Loucy (cell line): ENCODE measurements around the gene ADAMTS2.

ENCODE experiments used
- H2AFZ ChIP-seq: fragments of 200-600 bp; sonication (generic); 2 replicates; pipeline ENCODE4 v1.6.0; 2016; ENCODE audit warnings: antibody characterized with exemption, mild to moderate bottlenecking, low read length, moderate library complexity
- H3F3A ChIP-seq: fragments of 200-600 bp; 2 replicates; pipeline ENCODE4 v1.6.0; 2016; ENCODE audit warnings: antibody characterized with exemption, low read depth, mild to moderate bottlenecking
- H3K27me3 ChIP-seq: fragments of 200-600 bp; sonication (generic); 2 replicates; pipeline ENCODE4 v1.6.1; 2014; ENCODE audit warnings: low read length, mild to moderate bottlenecking; ENCODE audit not compliant: insufficient read depth, poor library complexity, severe bottlenecking
- H3K36me3 ChIP-seq: fragments of 200-600 bp; sonication (generic); 2 replicates; pipeline ENCODE4 v1.6.1; 2016; ENCODE audit warnings: low read length; ENCODE audit not compliant: insufficient read depth
- H3K4me1 ChIP-seq: fragments of 200-600 bp; sonication (generic); 2 replicates; pipeline ENCODE4 v1.5.1; 2014; ENCODE audit warnings: low read length, mild to moderate bottlenecking; ENCODE audit not compliant: insufficient read depth, poor library complexity, severe bottlenecking
- H3K4me2 ChIP-seq: fragments of 200-600 bp; sonication (generic); 2 replicates; pipeline ENCODE4 v1.6.0; 2014; ENCODE audit warnings: antibody characterized with exemption, low read length, low read depth, mild to moderate bottlenecking; ENCODE audit not compliant: poor library complexity, severe bottlenecking
- H3K4me3 ChIP-seq: fragments of 200-600 bp; sonication (generic); 2 replicates; pipeline ENCODE4 v1.5.1; 2014; ENCODE audit warnings: low read length, mild to moderate bottlenecking, mixed read lengths; ENCODE audit not compliant: poor library complexity, severe bottlenecking
- H3K79me2 ChIP-seq: fragments of 200-600 bp; sonication (generic); 2 replicates; pipeline ENCODE4 v1.6.1; 2014; ENCODE audit warnings: low read length; ENCODE audit not compliant: insufficient read depth
- H3K9ac ChIP-seq: fragments of 200-600 bp; sonication (generic); 2 replicates; pipeline ENCODE4 v1.6.0; 2014; ENCODE audit warnings: mild to moderate bottlenecking, low read depth, low read length, moderate library complexity; ENCODE audit not compliant: poor library complexity, severe bottlenecking
- H3K9me2 ChIP-seq: fragments of 200-600 bp; sonication (generic); replicated peaks from 2 replicates; pipeline ENCODE4 v1.6.1; 2016; ENCODE audit warnings: low read depth, low read length, mixed read lengths
- H3K9me3 ChIP-seq: fragments of 200-600 bp; sonication (generic); 2 replicates; pipeline ENCODE4 v1.6.1; 2014; ENCODE audit warnings: mild to moderate bottlenecking, antibody characterized with exemption, low read length, low read depth; ENCODE audit not compliant: insufficient read depth
- H4K20me1 ChIP-seq: fragments of 200-600 bp; sonication (generic); 2 replicates; pipeline ENCODE4 v1.6.0; 2014; ENCODE audit warnings: antibody characterized with exemption, low read length, mild to moderate bottlenecking; ENCODE audit not compliant: insufficient read depth, poor library complexity, severe bottlenecking
- EZH2phosphoT487 ChIP-seq: fragments of 200-600 bp; IDR thresholded peaks from 2 replicates; pipeline ENCODE4 v1.6.1; 2018; ENCODE audit warnings: antibody characterized with exemption, mild to moderate bottlenecking, moderate library complexity, borderline replicate concordance
- TF ChIP-seq, protein P1 (sequence below): fragments of 200-600 bp; sonication (generic); conservative IDR thresholded peaks from 2 replicates; pipeline ENCODE4 v1.5.1; 2014; ENCODE audit warnings: mild to moderate bottlenecking, antibody characterized with exemption, low read length

The ADAMTS2 gene

GRCh38 chr5:179210478-179210877 lies 134.8 kb downstream of the ADAMTS2 start:
- H3K27me3 ChIP-seq: no peaks in the 10 kb centered on the region
- H3K36me3 ChIP-seq: no peaks in the 10 kb centered on the region
- no peak overlapping the region for H3K9ac ChIP-seq
- H3K79me2 ChIP-seq: no peaks in the 10 kb centered on the region
- H2AFZ ChIP-seq: no peak overlapping the region
- no peak for TF ChIP-seq EZH2phosphoT487
- TF ChIP-seq, protein P1, sequence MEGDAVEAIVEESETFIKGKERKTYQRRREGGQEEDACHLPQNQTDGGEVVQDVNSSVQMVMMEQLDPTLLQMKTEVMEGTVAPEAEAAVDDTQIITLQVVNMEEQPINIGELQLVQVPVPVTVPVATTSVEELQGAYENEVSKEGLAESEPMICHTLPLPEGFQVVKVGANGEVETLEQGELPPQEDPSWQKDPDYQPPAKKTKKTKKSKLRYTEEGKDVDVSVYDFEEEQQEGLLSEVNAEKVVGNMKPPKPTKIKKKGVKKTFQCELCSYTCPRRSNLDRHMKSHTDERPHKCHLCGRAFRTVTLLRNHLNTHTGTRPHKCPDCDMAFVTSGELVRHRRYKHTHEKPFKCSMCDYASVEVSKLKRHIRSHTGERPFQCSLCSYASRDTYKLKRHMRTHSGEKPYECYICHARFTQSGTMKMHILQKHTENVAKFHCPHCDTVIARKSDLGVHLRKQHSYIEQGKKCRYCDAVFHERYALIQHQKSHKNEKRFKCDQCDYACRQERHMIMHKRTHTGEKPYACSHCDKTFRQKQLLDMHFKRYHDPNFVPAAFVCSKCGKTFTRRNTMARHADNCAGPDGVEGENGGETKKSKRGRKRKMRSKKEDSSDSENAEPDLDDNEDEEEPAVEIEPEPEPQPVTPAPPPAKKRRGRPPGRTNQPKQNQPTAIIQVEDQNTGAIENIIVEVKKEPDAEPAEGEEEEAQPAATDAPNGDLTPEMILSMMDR: no peak
- H3K4me1 ChIP-seq: no peaks in the 10 kb centered on the region
- no peaks in the 10 kb centered on the region for H3K9me2 ChIP-seq
- no peaks in the 10 kb centered on the region for H4K20me1 ChIP-seq
- no peaks in the 10 kb centered on the region for H3K9me3 ChIP-seq
- H3K4me3 ChIP-seq: no peak overlapping the region
- no peaks in the 10 kb centered on the region for H3F3A ChIP-seq
- no peak overlapping the region for H3K4me2 ChIP-seq

GRCh38 chr5:179209359-179210150 lies 135.7 kb downstream of the ADAMTS2 start:
- Histone ChIP-seq H3K79me2 (no peaks in the 10 kb centered on the region), H3K27me3 (no peaks in the 10 kb centered on the region), H3K4me2 (no peak overlapping the region), H3K36me3 (no peaks in the 10 kb centered on the region), H3K9me3 (no peaks in the 10 kb centered on the region), H3K4me1 (no peaks in the 10 kb centered on the region), H3K4me3 (no peak overlapping the region), H3K9me2 (no peaks in the 10 kb centered on the region), H3F3A (no peaks in the 10 kb centered on the region), H3K9ac (no peak overlapping the region), H4K20me1 (no peaks in the 10 kb centered on the region), H2AFZ (no peak overlapping the region)
- no peak for TF ChIP-seq EZH2phosphoT487
- TF ChIP-seq, protein P1: no peak

DNA sequence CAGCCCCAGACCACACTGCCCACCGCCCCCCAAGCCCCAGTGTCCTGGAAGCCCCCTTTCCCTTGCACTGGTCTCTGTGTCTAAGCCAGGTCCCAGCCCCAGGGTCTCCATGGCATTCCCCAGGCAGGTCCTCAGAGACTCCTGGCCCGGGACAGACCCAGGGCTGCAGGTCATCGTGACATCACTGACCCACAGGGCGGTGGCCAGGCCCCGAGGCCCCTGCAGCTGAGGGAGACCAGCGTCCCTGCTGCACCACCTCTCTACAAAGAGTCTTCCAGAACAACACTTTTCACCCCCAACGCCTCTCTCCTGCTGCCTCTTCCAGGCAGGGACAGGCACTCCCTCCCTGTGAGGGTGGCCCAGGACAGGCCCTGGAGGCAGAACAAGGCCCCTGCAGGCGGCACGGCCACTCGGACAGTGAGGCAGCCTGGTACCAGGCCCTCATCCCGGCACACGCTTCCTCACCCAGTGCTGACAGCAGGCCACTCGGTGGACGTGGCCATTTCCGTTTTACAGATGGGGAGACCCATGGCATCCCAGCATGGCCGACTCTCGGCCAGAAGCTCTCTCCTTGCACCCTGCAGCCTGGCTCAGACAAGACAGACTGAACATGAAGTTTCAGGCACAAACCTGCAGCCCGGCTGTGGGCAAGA lies 136.4 kb downstream of the ADAMTS2 start:
- Histone ChIP-seq H3K9me2 (no peaks in the 10 kb centered on the region), H3K36me3 (no peaks in the 10 kb centered on the region), H2AFZ (no peak overlapping the region), H3K9me3 (no peaks in the 10 kb centered on the region), H3K27me3 (no peaks in the 10 kb centered on the region), H3K4me2 (no peak overlapping the region), H3K9ac (no peak overlapping the region), H3F3A (no peaks in the 10 kb centered on the region), H3K79me2 (no peaks in the 10 kb centered on the region), H3K4me1 (no peaks in the 10 kb centered on the region), H4K20me1 (no peaks in the 10 kb centered on the region), H3K4me3 (no peak overlapping the region)
- no peak for TF ChIP-seq EZH2phosphoT487
- TF ChIP-seq, protein P1: no peak
